Hepatic stellate cell (primary cell): Measurements from ENCODE around the gene TBC1D2B.

Experiments used
- DNase-seq: peaks from one replicate; pipeline ENCODE4 v3.0.0; 2011; ENCODE audit warnings: low spot score

The TBC1D2B gene

DNA sequence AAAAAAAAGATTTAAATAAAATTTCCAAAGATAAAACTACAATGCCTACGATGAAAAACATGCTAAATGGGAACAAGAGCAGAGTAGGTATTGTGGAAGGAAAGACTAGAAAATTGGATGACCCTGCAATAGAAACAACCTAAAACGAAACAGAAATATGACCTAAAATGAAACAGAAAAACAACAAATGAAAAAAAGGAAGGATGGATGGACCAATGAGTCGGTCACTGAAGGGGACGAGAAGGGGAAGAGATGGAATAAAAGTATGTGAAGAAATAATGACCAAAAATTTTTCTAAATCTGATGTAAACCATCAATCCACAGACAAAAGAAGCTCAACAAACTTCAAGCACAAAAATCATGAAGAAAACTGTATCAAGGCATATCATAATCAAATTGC lies 44.8 kb downstream of the TBC1D2B start:
- DNase-seq = no peak

DNA sequence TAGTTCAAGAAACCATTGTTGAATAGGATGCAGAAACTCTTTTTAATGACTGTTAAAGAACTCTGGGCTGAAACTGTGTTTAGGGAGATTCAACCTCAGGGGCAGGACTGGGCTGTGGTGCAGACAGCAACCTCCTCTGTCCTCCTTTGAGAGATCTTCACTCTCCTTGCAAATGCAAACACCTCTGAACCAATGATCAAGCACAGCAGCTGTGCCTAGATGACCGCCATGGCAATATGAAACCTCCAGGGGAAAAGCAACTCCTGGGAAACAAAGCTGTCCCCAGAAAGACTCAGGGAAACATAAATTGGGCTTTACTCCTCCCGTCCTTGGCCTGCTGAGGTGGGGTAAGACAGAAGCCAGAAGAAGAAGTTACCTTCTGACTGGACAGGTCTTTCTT lies 52.6 kb downstream of the TBC1D2B start:
- no peak for DNase-seq

DNA sequence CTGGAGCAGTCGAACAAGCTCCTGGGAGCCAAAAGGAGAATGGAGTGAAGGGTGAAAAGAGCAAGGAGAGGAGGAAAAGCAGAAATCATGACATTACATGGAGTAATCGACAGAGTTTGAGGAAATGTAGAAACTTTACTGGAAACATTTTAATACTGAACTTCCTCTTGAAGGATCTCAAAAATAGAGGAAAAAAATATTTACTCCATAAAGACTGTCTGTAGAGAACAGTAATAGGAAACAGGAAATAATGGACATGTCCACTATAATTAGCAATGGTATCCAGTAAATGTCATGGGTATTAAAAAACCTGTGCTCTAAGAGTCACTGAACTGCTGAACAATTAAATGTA lies 53.0 kb downstream of the TBC1D2B start:
- DNase-seq = no peak

DNA sequence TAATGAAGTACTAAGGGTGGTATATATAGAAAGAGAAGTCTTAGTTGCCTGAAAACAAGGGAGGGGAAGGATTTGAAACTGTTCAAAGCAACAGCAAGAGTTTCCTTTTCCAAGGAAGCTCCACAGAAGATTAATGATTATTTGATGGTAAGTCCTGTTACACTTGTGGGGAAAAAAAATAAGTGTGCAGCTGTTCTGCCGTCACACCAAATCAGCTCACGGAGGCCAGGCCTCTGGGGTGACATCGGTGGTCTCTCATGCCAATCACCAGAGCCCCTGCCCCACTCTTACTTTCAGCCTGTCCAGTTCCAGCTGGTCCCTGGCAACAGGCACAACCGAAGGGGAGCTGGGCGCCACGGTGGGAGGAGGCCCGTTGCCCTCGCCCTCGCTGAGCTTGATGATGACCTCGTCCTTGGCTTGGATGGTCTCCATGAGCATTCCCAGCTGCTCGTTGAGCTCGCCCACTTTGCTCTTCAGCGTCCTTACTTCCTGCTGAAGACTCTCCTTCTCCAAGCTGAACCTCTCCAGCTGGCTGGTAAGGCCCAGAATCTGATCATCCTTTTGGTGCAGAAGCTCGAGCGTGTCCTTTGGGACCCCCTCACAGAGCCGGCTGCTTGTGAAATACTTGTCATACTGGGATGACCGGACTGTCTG lies 53.5 kb downstream of the TBC1D2B start:
- DNase-seq = no peak

DNA sequence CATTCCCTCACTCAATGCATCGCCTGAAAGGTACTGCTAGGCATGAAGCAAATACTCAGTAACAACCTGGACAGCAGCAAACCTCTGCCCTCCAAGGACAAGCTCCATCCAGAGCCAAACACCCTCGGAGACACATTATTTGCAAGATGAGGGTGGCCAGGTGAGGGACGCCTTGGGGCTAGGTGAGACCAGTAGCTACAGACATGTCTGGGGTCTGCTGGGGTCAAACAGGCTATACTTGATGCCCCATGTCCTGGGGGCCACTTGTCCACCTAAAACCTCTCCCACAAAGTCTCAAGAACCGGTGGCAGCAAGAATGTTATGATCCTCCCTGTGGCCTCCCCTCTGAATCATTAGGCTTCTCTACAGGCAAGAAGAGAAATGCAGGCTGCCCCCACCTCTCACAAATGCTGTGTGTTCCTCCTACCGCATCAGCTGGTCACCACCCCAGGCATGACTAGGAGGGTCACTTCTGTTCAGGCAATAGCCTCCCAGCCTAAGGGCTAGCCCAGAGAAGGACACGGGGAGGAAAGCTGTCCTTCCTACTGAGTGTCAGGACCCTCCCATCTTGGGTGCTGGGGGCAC lies 54.3 kb downstream of the TBC1D2B start:
- no peak for DNase-seq

DNA sequence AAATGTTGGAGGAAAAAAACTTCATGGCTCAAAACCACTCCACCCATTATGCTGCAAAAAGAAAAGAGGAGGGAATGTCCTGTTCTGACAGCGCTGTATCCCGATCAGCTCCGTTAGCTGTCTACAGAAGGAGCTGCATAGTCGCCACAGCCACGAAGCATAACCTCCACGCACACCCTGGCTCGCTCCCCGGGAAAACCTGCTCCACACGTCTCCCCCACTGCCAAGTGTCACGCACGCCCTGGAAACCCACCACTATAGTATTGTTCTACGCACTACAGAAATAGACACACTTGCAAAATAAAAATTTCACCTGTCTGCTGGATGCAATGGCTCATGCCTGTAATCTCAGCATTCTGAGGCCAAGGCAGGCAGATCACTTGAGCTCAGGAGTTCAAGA lies 55.8 kb downstream of the TBC1D2B start:
- DNase-seq = no peak

DNA sequence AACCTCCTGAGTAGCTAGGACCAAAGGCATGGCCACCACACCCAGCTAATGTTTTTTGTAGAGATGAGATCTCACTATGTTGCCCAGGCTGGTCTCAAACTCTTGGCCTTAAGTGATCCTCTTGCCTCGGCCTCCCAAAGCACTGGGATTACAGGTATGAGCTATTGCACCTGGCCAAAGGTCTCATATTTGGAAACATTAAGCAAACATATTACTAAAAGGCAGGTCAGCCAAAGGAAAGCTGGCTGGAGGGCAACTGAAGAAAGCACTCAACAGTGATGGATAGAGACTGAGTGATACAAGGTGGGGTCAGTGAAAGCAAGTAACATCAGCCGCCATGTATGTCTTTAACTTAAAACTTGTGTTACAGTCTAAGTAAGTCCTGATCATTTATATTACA lies 57.5 kb downstream of the TBC1D2B start:
- no peak for DNase-seq

DNA sequence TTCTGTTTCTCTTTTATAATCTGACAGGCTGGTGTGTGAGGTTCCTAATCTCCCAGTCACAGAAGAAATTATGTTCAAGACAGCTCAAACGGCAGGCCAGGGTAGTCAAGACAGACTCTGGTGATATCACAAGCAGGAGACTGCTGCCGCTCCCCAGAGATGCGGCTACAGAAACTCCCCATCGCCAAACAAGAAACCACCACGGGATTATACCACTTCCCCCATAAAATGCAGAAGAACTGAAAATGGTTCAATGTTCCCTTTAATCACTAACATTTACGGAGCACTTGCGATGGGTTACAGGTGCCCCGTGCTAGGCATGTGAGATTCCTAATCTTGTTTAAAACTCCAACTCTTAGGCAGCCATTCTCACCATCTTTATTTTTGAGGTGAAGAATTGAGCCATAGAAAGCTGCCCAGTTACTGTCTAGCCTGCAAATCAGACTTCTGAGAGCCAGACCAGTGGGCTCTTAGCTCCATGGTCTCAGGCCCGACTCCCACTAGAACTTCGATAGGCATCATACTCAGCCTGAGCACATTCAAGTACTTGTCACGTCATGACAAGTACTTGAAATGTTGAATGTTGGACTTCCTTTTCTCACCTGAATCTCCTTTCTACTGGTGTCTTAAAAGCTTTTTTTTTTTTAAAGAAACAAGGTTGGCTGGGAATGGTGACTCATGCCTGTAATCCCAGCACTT lies 58.4 kb downstream of the TBC1D2B start:
- DNase-seq = no peak

DNA sequence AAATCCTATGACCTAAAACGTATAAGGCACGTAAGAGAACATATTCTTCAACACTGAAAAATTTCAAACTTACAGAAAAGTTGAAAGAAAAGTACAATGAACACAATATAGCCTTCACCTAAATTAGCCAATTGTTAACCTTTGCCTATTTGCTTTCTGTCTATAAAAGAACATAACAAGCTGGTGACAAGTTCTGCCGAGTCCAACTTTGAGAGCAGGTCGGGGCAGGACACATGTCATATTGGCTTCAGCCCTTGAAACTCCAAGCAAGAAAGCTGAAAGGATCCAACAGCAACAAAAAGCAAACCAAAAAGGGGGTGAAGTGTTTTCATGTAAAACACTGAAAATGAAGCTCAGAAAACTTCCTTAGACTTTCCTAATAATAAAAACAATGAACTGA lies 59.1 kb downstream of the TBC1D2B start:
- no peak for DNase-seq

DNA sequence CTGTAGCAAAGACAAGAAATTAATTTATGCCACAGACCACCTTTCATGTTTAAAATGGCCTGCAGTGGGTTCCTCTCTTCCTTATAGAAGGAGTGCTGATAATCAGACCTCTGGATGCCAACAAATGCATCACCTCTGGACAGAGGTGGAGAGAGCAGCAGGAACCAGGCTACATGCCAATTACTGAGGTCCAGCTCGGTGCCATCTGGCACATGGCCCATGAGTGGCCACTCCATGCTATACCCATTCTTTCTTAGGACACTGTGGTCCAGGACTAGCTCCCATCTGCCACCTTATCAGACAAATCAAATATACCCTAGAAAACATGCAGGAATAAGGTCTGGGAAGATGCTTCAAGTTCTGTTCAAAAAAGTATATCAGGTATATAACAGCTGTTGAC lies 60.7 kb downstream of the TBC1D2B start:
- DNase-seq = no peak

DNA sequence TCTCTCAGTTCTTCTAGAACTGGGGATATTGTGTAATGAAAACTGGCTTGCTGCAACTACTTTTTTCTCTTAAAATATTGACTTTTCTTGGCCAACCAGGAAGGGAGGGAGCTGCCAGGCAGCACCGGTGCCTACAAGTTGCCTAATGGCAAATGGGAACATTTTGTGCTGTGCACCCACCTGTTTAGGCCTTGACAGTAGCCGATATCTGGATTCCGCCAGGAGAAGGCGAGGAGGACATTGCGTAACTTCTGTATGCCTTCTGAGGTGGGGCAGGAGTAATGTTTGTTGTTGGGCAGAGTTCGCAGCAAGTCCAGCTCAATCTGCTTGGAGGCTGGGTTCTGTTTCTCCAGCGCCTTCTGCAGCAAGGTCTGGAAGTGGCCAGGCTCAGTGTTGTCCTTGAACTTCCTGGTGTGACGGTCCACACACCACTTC lies 64.9 kb downstream of the TBC1D2B start:
- no peak for DNase-seq

DNA sequence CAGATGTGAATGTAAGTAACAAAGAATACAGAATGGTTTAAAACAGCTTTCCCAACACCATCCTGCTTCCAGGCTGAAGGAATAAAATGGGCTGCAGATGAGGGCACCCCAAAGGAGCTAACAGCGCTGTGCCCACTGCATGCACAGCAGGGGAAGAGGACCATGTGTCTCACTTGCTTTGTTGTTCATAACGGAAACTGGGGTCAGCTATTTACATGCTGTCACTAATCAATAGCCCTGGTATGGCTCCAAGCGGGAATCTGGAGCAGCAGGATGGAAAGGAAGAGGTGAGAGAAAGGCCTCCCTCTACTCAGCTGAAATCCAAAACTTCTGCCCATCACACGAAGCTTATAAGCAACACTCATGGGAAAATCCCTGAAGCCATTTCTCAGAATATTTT lies 67.4 kb downstream of the TBC1D2B start:
- DNase-seq = no peak

DNA sequence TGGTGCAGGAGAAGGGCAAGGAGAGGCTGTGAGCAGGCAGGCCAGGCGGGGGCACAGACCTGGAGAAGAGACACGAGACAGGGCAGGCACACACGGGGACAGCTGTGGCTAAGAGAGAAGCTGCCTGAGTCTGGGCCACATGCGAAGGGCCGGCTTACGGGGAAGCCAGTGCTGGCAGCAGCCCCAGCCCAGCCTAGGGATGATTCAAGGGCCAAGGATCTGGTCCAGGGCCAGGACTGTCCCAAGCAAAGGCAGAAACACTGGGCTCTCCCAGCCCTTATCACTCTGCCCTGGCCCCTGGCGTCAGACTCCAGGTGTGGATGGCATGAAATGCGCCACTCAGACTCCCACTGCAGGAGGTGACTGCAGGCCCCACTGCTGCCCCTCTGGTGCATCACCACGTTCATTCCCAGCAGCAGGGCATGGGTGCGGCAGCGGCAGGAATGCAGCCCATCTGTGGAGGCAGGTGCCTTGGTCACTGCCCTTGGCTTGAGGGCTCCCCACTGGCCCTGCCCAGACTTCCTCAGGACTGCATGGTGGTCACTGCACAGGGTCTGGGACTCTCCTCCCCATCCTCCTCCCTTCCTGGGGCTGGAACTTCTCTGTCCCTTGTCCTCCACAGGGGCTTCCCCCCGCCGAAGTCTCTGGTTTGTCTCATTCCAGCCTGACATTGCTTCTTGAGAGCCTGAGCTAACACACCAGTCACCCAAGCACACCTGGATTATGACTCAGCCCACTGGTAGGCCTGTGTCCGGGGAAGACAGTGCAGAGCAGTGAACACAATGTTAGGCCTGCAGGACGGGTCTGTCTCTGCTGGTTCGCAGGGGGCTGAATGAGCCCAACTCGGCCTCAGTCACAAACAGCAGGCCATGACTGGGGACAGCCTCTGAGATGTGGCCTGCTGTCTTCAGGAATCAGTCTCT lies 69.3 kb downstream of the TBC1D2B start:
- peak; percentile 46 for DNase-seq

DNA sequence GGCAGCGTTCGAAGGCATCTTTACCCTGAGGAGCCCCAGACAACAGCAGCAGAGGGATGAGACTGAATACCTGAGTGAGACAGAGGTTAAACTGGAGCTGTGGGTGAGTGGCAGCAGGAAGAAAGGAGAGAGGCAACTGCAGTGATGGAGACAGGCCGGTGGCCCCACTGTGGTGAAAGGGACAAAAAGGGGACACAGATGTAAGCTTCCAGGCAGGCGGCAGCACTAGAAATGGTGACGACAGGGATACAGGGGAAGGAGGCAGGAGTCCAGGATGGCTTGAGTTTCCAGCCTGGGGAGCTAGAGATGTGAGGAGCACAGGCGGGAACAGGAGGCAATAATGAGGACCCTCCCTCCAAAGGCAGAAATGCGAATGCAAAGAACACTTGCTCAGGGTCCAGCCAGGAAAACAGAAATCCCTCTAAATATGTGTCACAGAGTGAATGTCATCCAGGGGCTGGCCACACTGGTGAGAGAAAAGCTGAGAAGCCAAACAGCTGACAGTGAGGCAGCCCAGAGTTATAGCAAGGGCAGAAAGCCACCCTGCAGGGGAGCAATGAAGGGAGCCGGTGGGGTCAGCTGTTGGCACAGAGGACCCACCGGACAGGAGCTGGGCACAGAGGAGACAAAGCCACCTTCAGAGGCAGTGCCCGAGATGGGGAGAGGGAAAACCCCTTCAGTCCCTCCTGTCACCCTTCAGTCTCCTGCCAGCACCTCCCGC lies 70.1 kb downstream of the TBC1D2B start:
- DNase-seq = no peak

DNA sequence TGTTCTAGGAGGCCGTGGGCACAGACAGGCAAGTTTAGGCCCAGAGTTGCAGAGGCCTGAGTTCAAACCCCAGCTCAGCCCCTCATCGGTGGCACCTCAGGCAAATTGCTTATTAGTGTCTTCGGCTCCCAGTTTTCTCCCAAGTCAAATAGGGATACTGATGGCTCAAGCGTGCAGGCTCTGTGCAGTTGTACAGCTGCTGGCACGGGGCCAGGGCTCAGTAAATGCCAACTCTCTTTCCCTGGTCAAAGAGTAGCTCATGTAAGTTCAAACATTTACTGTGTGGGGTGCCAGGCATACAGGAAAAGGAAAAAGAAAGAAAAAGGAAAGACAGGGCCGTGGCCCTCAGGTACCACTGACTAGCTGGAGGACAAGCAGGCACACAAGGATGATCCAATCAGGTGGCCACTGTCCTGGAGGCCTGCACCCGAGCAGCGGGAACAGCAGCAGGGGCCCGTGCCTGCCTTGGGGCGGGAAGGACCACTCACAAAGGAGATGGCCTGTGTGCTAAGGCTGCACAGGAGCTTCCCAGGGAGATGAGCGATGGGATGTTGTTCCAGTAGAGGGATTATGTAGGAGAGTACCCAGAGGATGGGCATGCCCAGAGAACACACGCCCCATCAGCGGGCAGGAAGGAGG lies 70.8 kb downstream of the TBC1D2B start:
- DNase-seq = no peak

DNA sequence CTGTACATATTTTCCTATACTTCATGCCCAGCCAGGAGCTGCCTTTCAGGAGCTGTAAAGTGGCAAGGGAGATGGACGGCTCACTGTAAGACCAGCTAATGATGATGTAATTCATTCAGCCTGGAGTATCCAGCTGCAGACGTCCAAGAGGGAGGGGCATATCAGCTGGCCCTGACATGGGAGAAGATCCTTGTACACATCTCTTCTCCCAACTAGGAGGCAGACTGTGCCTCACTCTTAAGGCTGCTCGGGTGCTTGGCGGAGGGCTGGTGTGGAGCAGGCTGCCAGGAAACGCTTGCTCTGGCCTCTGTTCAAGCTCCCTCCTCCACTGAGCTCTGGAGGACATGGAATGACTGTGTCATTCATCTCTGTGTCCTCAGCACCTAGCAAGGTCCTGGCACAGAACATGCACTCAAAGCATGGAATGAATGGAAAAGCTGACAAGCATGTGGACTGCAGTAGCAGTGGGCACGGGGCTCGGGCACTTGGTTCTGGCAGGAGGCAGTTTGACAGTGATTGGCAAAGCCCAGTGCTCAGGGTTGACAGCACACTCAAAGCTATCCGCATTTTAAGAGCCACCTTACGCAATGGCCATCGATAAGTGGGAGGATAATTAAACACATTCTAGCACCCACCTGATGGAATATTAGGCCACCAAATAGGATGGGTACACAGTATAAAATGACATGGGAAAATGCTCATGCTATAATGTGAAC lies 72.4 kb downstream of the TBC1D2B start:
- DNase-seq = peak; percentile 77

DNA sequence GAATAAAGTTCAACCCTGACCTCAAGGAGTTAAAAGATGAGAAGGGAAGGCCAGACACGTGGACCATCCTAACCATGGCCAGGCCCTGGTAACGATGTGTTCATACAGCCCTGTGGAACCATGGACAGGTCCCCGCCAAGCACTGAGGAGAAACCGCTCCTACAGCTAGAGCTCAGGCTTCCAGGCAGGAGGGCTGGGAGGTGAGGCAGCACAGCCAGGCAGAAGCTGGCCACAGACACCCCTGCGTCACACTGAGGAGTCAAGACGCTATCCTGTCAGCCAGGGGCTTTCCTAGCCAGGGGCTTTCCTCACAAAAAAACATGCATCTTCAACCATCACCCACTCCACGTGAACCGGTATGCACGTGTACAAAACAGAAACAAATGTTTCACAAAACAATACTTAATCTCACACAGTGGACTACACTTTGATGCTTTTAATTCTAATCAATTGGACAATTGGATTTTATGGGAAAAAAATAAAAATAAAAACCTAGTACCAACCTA lies 73.2 kb downstream of the TBC1D2B start:
- no peak for DNase-seq

DNA sequence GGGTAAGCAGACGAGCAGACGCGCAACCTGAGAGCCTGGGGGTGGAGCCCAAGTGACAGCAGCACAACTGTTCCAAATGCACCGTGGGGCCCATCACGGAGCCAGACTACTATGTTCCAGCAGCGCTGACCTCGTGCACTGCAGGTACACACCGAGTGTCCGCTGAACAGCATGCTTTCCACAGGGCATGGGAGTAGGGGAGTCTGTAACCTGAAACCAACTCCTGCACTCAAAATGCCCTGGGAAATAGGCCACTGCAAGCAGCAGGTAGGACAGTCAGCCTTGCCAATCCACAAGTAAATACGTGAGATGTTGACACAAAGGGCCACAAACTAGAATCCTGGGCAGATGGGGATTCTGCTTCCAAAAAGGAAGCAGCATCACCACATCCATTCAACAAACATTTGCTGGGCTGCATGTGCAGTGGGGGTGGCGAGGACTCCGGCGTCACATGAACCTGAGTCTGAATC lies 73.9 kb downstream of the TBC1D2B start:
- no peak for DNase-seq

DNA sequence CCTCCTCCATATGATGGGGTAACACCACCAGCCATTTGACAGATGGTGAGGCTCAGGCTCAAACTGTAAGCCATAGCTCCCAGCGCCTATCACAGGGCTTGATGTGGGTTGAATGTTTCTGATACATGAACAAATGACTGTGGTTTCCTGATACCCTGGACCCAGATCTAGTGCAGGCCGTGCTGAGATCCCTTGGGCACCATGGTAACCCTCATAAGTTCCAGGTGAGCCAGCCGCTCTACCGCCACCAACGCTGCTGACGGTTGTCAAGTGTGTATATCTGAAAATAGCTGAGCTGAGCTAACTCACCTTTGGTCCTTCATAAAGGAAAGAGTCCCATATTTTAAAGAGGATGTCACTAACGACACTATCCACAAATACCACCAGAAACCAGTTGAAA lies 74.5 kb downstream of the TBC1D2B start:
- DNase-seq = no peak

DNA sequence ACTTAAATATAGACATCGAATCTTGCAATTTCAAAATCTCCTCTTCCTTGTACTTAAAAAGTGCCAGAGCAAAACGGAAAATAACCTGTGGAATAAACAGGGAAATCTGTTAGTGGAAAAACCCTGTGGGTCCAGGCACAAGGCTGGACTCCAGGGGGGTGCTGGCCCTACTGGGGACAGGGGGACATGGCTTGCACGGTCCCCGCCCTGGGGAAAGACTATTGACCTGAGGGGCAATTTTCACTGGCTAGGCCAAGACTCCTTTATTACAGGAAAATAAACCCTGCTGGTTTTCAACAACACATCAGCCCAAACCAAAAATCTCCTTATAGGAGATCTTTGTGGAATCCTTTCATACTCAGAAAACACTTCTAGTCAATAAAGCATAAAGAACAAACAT lies 75.9 kb downstream of the TBC1D2B start:
- no peak for DNase-seq

DNA sequence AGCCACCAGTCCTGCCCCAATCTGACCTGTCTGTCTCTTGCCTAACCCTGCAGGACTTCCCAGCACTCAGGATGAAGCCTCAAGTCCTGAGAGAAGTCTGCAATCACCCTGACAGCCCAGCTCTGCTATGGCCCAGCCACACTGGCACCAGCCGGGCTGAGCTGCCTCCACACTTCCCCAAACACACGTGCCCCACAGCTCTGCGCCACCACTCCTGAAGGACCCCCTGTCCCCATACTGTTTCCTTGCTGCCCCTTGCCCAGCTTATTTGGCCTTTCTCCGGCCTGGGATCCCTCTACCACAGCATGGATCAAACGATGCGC lies 76.6 kb downstream of the TBC1D2B start:
- DNase-seq = no peak
